ENCODE results near the gene ACE.

Gene ACE

DNA sequence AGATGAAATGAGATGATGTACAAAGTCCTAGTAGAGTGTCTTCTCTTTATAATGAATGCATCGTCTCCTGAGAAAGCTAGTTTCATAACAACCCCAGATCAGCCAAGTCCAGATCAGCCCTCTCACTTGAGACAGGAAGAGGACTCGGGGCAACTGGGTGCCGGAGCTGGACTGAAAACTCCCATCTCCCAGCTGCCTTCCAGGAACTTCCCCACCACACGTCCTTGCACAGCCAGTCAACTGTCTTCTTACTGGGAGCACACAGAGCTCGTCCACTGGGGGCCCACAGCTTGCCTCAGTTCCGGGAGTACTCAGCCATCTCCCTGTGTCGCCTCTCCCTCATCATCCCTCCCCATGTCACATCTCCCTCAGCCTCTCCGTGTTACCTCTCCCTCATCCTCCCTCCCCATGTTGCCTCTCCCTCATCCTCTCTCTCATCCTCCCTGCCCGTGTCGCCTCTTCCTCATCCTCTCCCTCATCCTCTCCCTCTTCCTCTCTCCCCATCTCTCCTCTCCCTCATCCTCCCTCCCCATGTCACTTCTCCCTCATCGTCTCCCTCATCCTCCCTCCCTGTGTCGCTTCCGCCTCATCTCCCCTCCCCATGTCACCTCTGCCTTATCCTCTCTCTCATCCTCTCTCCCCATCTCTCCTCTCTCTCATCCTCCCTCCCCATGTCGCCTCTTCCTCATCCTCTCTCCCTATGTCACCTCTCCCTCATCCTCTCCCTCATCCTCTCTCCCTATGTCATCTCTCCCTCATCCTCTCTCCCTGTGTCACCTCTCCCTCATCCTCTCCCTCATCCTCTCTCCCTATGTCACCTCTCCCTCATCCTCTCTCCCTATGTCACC, 23.9 kb downstream of the ACE start:
- TF ChIP-seq, protein P1, sequence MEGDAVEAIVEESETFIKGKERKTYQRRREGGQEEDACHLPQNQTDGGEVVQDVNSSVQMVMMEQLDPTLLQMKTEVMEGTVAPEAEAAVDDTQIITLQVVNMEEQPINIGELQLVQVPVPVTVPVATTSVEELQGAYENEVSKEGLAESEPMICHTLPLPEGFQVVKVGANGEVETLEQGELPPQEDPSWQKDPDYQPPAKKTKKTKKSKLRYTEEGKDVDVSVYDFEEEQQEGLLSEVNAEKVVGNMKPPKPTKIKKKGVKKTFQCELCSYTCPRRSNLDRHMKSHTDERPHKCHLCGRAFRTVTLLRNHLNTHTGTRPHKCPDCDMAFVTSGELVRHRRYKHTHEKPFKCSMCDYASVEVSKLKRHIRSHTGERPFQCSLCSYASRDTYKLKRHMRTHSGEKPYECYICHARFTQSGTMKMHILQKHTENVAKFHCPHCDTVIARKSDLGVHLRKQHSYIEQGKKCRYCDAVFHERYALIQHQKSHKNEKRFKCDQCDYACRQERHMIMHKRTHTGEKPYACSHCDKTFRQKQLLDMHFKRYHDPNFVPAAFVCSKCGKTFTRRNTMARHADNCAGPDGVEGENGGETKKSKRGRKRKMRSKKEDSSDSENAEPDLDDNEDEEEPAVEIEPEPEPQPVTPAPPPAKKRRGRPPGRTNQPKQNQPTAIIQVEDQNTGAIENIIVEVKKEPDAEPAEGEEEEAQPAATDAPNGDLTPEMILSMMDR (IDR thresholded peaks at IDR 0.05), result no peak

DNA sequence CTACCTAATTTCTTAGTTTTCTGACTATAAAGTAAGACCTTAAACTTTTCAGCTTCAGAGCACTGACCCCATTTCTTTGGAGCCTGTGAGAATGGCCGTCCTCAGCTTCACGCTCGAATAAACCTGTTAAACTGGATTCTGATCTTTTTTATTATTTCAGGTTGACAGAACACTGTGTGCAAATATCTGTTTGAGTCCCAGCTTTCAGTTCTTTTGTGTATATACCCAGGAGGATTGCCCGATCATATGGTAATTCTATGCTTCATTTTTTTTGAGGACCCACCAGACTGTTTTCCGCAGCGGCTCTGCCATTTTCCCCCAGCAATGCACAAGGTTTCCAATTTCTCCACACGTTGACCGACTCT, 26.5 kb downstream of the ACE start:
- TF ChIP-seq, protein P1 (IDR thresholded peaks at IDR 0.05), result no peak

DNA sequence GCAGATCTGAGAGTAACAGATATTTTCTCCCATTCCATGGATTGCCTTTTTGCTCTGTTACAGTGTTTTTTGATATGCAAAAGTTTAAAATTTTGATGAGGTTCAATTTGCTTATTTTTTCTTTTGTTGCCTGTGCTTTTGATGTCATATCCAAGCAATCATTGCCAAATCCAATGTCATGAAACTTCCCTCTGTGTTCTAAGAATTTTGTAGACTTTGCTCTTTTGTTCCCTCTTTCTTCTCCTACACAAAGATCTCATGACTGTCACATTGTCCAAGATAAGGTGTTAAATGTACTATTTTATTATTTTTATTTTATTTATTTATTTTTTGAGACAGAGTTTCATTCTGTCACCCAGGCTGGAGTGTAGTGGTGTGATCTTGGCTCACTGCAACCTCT, 27.4 kb downstream of the ACE start:
- TF ChIP-seq, protein P1 (IDR thresholded peaks at IDR 0.05), result no peak

DNA sequence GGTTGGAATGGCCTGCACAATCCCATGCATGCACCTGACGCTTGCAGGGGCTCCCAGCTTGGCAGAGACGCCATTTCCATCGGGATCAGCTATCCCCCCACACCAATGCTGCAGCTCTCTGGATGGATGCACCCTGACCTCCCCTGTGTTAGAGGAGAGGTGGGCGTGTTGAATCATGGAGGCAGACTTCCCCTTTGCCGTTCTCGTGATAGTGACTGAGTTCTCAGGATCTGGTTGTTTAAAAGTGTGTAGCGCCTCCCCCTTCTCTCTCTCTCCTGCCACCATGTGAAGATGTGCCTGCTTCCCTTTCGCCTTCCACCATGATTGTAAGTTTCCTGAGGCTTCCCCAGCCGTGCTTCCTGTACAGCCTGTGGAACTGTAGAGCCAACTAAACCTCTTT, 28.5 kb downstream of the ACE start:
- TF ChIP-seq, protein P1 (IDR thresholded peaks at IDR 0.05), result no peak

DNA sequence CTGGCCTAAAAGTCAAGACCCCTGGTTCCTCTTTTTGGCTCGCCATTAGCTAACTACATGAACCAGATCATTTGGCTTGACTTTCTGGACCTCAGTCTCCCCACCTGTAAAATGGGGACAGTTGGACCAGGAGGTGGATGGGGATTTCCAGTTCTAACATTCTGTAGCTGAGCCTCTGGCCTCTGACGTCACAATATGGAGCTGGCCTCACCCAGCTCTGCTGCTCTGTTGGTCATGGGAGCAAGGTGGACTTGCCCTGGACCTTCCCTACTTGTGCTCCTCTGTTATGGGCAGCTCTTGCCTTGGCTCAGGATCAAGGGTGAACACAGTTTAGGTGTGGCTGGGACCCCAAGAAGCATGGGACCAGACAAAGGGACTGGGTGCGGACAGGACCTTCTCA, 29.8 kb downstream of the ACE start:
- TF ChIP-seq, protein P1 (IDR thresholded peaks at IDR 0.05), result no peak

DNA sequence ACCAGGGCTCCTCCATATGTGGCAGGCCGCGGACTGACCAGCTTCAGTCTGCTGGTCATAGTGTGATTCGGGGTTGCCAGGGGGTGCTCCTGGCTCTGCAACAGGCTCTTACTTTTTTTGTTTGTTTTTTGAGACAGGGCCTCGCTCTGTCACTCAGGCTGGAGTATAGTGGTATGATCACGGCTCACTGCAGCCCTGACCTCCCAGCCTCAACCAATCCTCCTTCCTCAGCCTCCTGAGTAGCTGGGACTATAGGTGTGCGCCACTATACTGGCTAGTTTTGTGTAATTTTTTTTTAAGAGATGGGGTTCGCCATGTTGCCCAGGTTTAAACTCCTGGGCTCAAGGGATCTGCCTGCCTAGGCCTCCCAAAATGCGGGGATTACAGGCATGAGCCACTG, 34.5 kb downstream of the ACE start:
- TF ChIP-seq, protein P1 (IDR thresholded peaks at IDR 0.05), result no peak

DNA sequence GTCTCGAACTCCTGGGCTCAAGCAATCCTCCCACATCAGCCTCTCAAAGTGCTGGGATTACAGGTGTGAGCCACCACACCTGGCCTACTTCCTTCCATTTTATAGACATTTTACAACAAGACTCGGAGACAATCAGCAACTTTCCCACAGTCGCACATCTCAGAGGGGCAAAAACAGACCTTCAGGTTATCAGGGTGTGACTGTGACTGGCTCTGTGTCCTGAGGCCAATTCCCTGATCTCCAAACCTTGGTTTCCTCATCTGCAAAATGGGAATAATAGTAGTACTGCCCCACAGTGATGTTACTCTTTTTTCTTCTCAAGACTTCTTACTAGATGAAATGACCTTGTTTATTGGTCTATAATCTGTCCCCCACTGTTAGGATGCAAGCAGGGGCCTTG, 35.5 kb downstream of the ACE start:
- TF ChIP-seq, protein P1 (IDR thresholded peaks at IDR 0.05), result no peak
